Neuronal stem cell (in vitro differentiated cells): ENCODE measurements around the gene NRCAM.
"Not testable (repeated sequence)": the region's sequence is repeated elsewhere in the genome, so short reads cannot be mapped to it uniquely, and the experiment has no call there.

Experiments used
- DNase-seq: peaks from one replicate; pipeline ENCODE4 v3.0.0-alpha.2; 2013; ENCODE audit warnings: low spot score
- H2AFZ ChIP-seq: one replicate; pipeline ENCODE4 v1.6.1; 2013; ENCODE audit warnings: mild to moderate bottlenecking, low read length, inconsistent platforms
- H2AK5ac ChIP-seq: 2 replicates; pipeline ENCODE4 v1.6.1; 2013; ENCODE audit warnings: low read depth, mild to moderate bottlenecking, inconsistent platforms, low read length, moderate library complexity, mixed read lengths
- H2BK120ac ChIP-seq: 2 replicates; pipeline ENCODE4 v1.6.1; 2013; ENCODE audit warnings: low read depth, mild to moderate bottlenecking, inconsistent platforms, low read length, moderate library complexity, mixed read lengths
- H2BK12ac ChIP-seq: one replicate; pipeline ENCODE4 v1.6.1; 2013; ENCODE audit warnings: low read length, inconsistent platforms
- H2BK15ac ChIP-seq: 2 replicates; pipeline ENCODE4 v1.6.1; 2013; ENCODE audit warnings: mild to moderate bottlenecking, low read length, inconsistent platforms, mixed read lengths
- H2BK5ac ChIP-seq: one replicate; pipeline ENCODE4 v1.6.1; 2013; ENCODE audit warnings: inconsistent platforms, mild to moderate bottlenecking, low read length, moderate library complexity
- H3K14ac ChIP-seq: one replicate; pipeline ENCODE4 v1.6.1; 2013; ENCODE audit warnings: low read length, inconsistent platforms
- H3K18ac ChIP-seq: 2 replicates; pipeline ENCODE4 v1.6.1; 2013; ENCODE audit warnings: low read length, inconsistent platforms
- H3K23ac ChIP-seq: 2 replicates; pipeline ENCODE4 v1.6.1; 2013; ENCODE audit warnings: low read depth, mild to moderate bottlenecking, mixed read lengths, low read length, inconsistent platforms; ENCODE audit not compliant: poor library complexity
- H3K27ac ChIP-seq: replicated peaks from 3 replicates; pipeline ENCODE4 v1.5.1; 2013; ENCODE audit warnings: low read length, inconsistent platforms
- H3K27me3 ChIP-seq, 3 experiments: 2 replicates each; pipeline ENCODE4 v1.6.1; 2013; ENCODE audit warnings: low read length in 3 of 3, mild to moderate bottlenecking in 2 of 3, inconsistent platforms in 1 of 3, low read depth in 1 of 3, mixed read lengths in 1 of 3, moderate library complexity in 1 of 3; ENCODE audit not compliant: control insufficient read depth in 3 of 3, insufficient read depth in 3 of 3
- H3K36me3 ChIP-seq, 2 donors: replicated peaks in 1 of 2; 2 replicates each; pipeline ENCODE4 v1.6.1; 2013; ENCODE audit warnings: low read length in 2 of 2; ENCODE audit not compliant: control insufficient read depth in 2 of 2, insufficient read depth in 2 of 2
- H3K4ac ChIP-seq: 2 replicates; pipeline ENCODE4 v1.6.1; 2013; ENCODE audit warnings: inconsistent platforms, mild to moderate bottlenecking, low read length, moderate library complexity
- H3K4me1 ChIP-seq, 2 donors: 1 replicate in 1 of 2; 2 replicates in 1 of 2; pipeline ENCODE4 v1.6.1; 2013; ENCODE audit warnings: low read length in 2 of 2, low read depth in 1 of 2; ENCODE audit not compliant: control insufficient read depth in 2 of 2, insufficient read depth in 1 of 2
- H3K4me2 ChIP-seq: one replicate; pipeline ENCODE4 v1.6.1; 2013; ENCODE audit warnings: mild to moderate bottlenecking, low read length, inconsistent platforms; ENCODE audit not compliant: insufficient read depth, poor library complexity, severe bottlenecking
- H3K4me3 ChIP-seq, 2 donors: 2 replicates each; pipeline ENCODE4 v1.5.1; 2013; ENCODE audit warnings: low read length in 2 of 2, mild to moderate bottlenecking in 2 of 2, inconsistent platforms in 1 of 2, moderate library complexity in 1 of 2
- H3K79me1 ChIP-seq: one replicate; pipeline ENCODE4 v1.6.1; 2013; ENCODE audit warnings: low read depth, mild to moderate bottlenecking, inconsistent platforms, low read length, moderate library complexity
- H3K9ac ChIP-seq: one replicate; pipeline ENCODE4 v1.6.1; 2013; ENCODE audit warnings: mild to moderate bottlenecking, low read depth, low read length, inconsistent platforms; ENCODE audit not compliant: poor library complexity
- H3K9me3 ChIP-seq, 2 donors: replicated peaks in 1 of 2; 2 replicates each; pipeline versions ENCODE3 to v1.6.1; 2013; ENCODE audit warnings: low read length in 2 of 2, mild to moderate bottlenecking in 2 of 2, inconsistent platforms in 1 of 2, low read depth in 1 of 2, mixed read lengths in 1 of 2, moderate library complexity in 1 of 2; ENCODE audit not compliant: control insufficient read depth in 2 of 2, insufficient read depth in 1 of 2
- H4K8ac ChIP-seq: one replicate; pipeline ENCODE4 v1.6.1; 2013; ENCODE audit warnings: low read depth, mild to moderate bottlenecking, inconsistent platforms, low read length, moderate library complexity
- H4K91ac ChIP-seq: one replicate; pipeline ENCODE4 v1.6.1; 2013; ENCODE audit warnings: low read length, low read depth, mild to moderate bottlenecking, inconsistent platforms; ENCODE audit not compliant: poor library complexity
- WGBS, 2 donors: extraction: QIAGEN DNeasy Blood & Tissue Kit; methylation state at CpG; one replicate each; pipeline ENCODE4 v1.1.7; 2013; ENCODE audit warnings: missing lambda C conversion rate in 2 of 2, mixed read lengths in 1 of 2; ENCODE audit not compliant: insufficient read length in 2 of 2, insufficient replicate concordance in 1 of 2; ENCODE audit errors: extremely low coverage in 2 of 2; 5-methylcytosine and 5-hydroxymethylcytosine counted together

The NRCAM gene

GRCh38 chr7:108396080-108396479 lies 60.2 kb downstream of the NRCAM start:
- H3K27ac ChIP-seq, result no peak overlapping the region
- no peak overlapping the region for H2BK5ac ChIP-seq
- H3K4me1 ChIP-seq, result peaks cover 0 to 7% of the 10 kb centered on the region in 2 donors
- no peak overlapping the region for H3K23ac ChIP-seq
- no peak overlapping the region for H3K18ac ChIP-seq
- no peak overlapping the region for H2AK5ac ChIP-seq
- H4K8ac ChIP-seq, result no peak overlapping the region
- H2AFZ ChIP-seq, result no peak overlapping the region
- H3K9ac ChIP-seq, result no peak overlapping the region
- no peak overlapping the region for H4K91ac ChIP-seq
- H2BK120ac ChIP-seq, result no peak overlapping the region
- no CpG with 5 or more reads among the region's 9 CpGs for WGBS, 2 donors
- H3K9me3 ChIP-seq, result peaks cover 0 to 3% of the 10 kb centered on the region in 2 donors
- no peak overlapping the region for H3K14ac ChIP-seq
- H2BK15ac ChIP-seq, result no peak overlapping the region
- H2BK12ac ChIP-seq, result no peak overlapping the region
- no peak overlapping the region for H3K4ac ChIP-seq
- H3K27me3 ChIP-seq, result no peaks in the 10 kb centered on the region
- H3K4me3 ChIP-seq, result peak overlapping the region in 1 of 2 donors; percentile 35
- peaks cover 0 to 8% of the 10 kb centered on the region in 2 donors for H3K36me3 ChIP-seq
- no peak for DNase-seq
- no peaks in the 10 kb centered on the region for H3K79me1 ChIP-seq
- no peak overlapping the region for H3K4me2 ChIP-seq

GRCh38 chr7:108395426-108395825 lies 60.8 kb downstream of the NRCAM start:
- peak overlapping the region in 1 of 2 donors; percentile 35 for H3K4me3 ChIP-seq
- H3K4ac ChIP-seq, result no peak overlapping the region
- H3K27ac ChIP-seq, result no peak overlapping the region
- H3K36me3 ChIP-seq, result peaks cover 0 to 8% of the 10 kb centered on the region in 2 donors
- no peak overlapping the region for H3K9ac ChIP-seq
- no peak overlapping the region for H2BK15ac ChIP-seq
- no peak overlapping the region for H3K4me2 ChIP-seq
- no peak overlapping the region for H4K8ac ChIP-seq
- no peak overlapping the region for H2AK5ac ChIP-seq
- no peak overlapping the region for H2AFZ ChIP-seq
- H3K18ac ChIP-seq, result no peak overlapping the region
- H2BK120ac ChIP-seq, result no peak overlapping the region
- H3K14ac ChIP-seq, result no peak overlapping the region
- no peaks in the 10 kb centered on the region for H3K27me3 ChIP-seq
- H2BK12ac ChIP-seq, result no peak overlapping the region
- no peak overlapping the region for H3K23ac ChIP-seq
- no peak overlapping the region for H2BK5ac ChIP-seq
- no peaks in the 10 kb centered on the region for H3K79me1 ChIP-seq
- peaks cover 0 to 7% of the 10 kb centered on the region in 2 donors for H3K4me1 ChIP-seq
- H3K9me3 ChIP-seq, result peaks cover 0 to 3% of the 10 kb centered on the region in 2 donors
- no peak for DNase-seq
- H4K91ac ChIP-seq, result no peak overlapping the region

- not testable (repeated sequence) for DNase-seq
Observed at GRCh38 chr7:108393097-108393496, 63.1 kb downstream of the NRCAM start.

GRCh38 chr7:108387686-108388085 lies 68.5 kb downstream of the NRCAM start:
- H2AFZ ChIP-seq, H3K27me3 ChIP-seq, H2BK15ac ChIP-seq, H3K4me1 ChIP-seq, DNase-seq, H2BK5ac ChIP-seq, H3K36me3 ChIP-seq, H2BK12ac ChIP-seq, H3K14ac ChIP-seq, H3K79me1 ChIP-seq, H3K9ac ChIP-seq, H4K8ac ChIP-seq, H3K4ac ChIP-seq, H3K23ac ChIP-seq, H3K4me3 ChIP-seq, H4K91ac ChIP-seq, H3K4me2 ChIP-seq, H3K9me3 ChIP-seq, H2AK5ac ChIP-seq, H3K18ac ChIP-seq, H3K27ac ChIP-seq, H2BK120ac ChIP-seq: not testable (repeated sequence)
- WGBS, 2 donors, result no CpG with 5 or more reads among the region's 2 CpGs

More at GRCh38 chr7:108393097-108393496, 63.1 kb downstream of the NRCAM start:
- H3K27me3 ChIP-seq, H2BK120ac ChIP-seq, H2BK5ac ChIP-seq, H3K14ac ChIP-seq, H2BK15ac ChIP-seq, H3K79me1 ChIP-seq, H3K18ac ChIP-seq, H4K8ac ChIP-seq, H3K4me3 ChIP-seq, H3K4me2 ChIP-seq, H2BK12ac ChIP-seq, H3K9ac ChIP-seq, H3K36me3 ChIP-seq, H2AFZ ChIP-seq, H3K4ac ChIP-seq, H3K9me3 ChIP-seq, H4K91ac ChIP-seq, H3K27ac ChIP-seq, H3K23ac ChIP-seq, H2AK5ac ChIP-seq, H3K4me1 ChIP-seq: not testable (repeated sequence)
- no CpG with 5 or more reads among the region's 10 CpGs for WGBS, 2 donors
